Cardiac fibroblast (primary cell): ENCODE results near the gene LRRC70.
A peak's percentile ranks its signal among the peaks of the same experiment; 100 is the strongest.

Experiments
- DNase-seq, 2 donors: peaks; one replicate each; pipeline versions ENCODE4 v3.0.0 to v3.0.0-alpha.2; 2010; ENCODE audit warnings: low read depth in 2 of 2
- H3K4me3 ChIP-seq, 2 donors: replicated peaks in 1 of 2; 1 replicate in 1 of 2; 2 replicates in 1 of 2; pipeline ENCODE4 v1.5.1; 2011; ENCODE audit warnings: low read depth in 2 of 2, low read length in 2 of 2, mild to moderate bottlenecking in 2 of 2, moderate library complexity in 1 of 2
- TF ChIP-seq, protein P1 (sequence below): IDR thresholded peaks from one replicate; pipeline ENCODE4 v1.5.1; 2011; ENCODE audit warnings: low read depth, mild to moderate bottlenecking, low read length, inconsistent platforms

Gene LRRC70

DNA sequence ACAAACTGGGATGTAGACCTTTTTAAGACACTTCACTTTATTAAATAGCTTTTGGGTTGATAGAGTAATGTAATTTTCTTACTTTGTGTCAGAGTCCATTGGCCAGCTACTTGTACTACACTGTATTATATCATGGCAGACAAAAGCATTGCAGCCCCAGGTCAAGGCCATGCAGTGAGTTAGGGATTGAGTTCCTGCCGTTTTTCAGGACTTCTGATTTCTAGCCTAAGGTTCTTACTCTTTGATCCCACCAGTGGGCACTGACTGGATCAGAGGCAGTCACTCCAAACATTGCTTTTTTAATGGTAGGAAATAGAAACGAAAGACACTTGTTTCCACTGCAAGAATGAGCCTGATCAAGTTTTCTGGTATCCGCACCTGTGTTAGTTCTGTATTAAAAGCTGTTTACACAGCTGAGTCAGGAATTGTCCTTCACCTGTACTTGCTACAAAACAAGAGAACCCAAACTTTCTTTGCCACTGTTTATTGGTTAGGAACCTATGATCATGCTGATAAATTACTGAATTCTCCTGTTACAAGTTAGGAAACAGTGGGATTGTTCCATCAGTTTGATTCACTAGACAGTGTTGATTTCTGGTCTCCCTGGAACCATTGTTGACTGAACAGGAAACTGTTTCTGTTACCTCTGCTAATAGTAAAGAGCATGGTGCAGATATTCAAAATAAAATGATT lies 22.1 kb downstream of the LRRC70 start:
- no peak overlapping the region for H3K4me3 ChIP-seq
- TF ChIP-seq, protein P1, sequence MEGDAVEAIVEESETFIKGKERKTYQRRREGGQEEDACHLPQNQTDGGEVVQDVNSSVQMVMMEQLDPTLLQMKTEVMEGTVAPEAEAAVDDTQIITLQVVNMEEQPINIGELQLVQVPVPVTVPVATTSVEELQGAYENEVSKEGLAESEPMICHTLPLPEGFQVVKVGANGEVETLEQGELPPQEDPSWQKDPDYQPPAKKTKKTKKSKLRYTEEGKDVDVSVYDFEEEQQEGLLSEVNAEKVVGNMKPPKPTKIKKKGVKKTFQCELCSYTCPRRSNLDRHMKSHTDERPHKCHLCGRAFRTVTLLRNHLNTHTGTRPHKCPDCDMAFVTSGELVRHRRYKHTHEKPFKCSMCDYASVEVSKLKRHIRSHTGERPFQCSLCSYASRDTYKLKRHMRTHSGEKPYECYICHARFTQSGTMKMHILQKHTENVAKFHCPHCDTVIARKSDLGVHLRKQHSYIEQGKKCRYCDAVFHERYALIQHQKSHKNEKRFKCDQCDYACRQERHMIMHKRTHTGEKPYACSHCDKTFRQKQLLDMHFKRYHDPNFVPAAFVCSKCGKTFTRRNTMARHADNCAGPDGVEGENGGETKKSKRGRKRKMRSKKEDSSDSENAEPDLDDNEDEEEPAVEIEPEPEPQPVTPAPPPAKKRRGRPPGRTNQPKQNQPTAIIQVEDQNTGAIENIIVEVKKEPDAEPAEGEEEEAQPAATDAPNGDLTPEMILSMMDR = no peak
- DNase-seq = no peak

DNA sequence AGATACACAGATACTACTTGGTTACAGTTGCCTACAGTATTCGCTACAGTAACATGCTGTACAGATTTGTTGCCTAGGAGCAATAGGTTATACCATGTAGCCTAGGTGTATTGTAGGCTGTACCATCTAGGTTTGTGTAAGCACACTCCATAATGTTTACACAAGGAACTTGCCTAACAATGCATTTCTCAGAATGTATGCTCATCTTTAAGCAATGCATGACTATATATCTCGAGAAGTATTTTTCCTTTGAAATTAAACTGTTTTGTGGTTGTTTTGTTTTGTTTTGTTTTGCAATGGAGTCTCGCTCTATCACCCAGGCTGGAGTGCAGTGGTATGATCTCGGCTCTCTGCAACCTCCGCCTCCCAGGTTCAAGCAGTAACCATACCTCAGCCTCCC lies 25.3 kb downstream of the LRRC70 start:
- H3K4me3 ChIP-seq = no peak overlapping the region
- no peak for DNase-seq
- TF ChIP-seq, protein P1 = no peak

DNA sequence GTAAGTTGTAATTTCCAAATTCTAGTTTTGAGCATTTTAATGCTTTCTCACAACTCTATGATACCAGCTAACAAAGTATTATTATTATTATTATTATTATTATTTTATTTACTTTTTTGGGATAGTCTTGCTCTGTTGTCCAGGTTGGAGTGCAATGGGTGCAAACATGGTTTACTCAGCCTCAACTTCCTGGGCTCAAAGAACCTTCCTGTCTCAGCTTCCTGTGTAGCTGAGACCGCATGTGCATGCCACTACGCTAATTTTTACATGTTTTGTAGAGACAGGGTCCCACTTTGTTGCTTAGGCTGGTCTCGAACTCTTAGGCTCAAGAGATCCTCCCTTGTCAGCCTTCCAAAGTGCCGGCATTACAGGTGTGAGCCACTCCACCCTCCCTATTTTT lies 27.0 kb downstream of the LRRC70 start:
- TF ChIP-seq, protein P1 = no peak
- no peak overlapping the region for H3K4me3 ChIP-seq
- DNase-seq = no peak

DNA sequence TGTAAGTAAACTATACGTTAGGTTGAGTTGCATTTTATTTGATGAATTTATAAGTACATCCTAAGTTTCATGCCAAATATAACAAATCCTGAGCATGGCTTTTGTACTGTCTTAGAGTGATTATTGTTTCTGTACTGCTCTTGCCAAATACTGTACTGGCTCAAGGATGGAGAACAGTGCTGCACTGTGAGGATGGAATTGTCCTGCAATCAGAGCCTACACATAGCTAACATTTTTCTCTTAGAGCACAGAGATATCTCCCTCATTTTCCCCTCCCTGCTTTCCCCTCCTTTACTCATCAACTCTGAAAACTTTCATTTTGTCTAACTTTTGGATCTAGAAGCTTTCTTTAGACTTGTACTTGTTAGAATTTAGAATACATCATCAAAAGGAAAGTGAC lies 28.3 kb downstream of the LRRC70 start:
- peak; percentile 29 to 80 for DNase-seq
- TF ChIP-seq, protein P1 = no peak
- no peak overlapping the region for H3K4me3 ChIP-seq

DNA sequence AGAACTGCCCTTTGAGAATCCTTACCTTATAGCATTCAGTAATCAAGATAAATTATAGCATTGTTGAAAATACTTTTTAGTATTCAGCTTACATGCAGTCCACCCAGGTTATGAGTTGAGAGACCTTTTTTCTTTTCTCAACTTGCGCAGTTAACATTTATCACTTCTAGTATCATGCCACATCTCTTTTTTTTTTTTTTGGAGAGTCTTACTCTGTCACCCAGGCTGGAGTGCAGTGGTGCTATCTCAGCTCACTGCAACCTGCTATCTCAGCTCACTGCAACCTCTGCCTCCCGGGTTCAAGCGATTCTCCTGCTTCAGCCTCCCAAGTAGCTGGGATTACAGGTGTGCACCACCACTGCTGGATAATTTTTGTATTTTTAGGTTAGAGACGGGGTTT lies 29.0 kb downstream of the LRRC70 start:
- no peak overlapping the region for H3K4me3 ChIP-seq
- TF ChIP-seq, protein P1 = no peak
- DNase-seq = no peak

DNA sequence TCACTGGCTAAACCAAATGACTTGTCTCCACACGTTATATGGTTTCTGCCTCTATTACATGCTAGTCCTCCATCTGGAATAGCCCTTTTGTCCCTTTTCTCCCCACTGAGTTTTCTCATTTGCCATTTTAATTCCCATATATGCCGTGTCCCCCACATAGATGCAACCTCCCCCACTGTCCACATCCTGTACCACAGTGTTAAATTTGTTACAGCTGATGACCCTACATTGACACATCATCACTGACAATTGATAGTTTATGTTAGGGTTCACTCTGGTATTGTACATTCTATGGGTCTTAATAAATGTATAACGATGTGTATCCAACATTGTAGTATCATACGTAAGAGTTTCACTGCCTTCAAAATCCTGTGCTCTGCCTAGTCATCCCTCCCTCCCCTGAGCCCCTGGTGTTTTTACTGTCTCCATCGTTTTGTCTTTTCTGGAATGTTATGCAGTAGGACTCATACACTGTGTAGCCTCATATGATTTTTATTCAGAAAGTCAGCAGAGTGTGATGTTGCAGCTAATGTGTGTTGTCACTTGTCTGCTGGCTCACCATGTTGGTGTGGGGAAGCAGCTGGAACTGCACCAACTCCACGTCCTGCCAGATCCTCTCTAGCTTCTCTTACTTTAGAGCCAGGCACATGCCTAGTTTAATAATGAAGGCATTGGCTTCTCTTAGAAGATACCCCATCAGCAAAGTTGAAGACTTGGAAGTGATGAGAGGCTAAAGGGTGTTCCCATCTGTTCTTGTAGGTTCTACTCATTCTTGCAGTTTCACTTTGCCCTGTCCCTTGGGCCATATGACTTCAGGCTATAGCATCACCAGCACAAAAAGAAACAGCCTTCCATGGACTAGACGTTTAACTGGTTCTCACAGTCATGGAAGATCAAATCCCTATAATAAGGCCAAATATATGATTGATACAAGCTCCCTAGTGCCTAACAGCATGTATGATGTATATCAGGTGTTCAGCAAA lies 30.2 kb downstream of the LRRC70 start:
- no peak overlapping the region for H3K4me3 ChIP-seq
- DNase-seq = peak in 1 of 2 donors; percentile 23
- TF ChIP-seq, protein P1 = no peak
